ENCODE measurements around the gene LRRK1.

GRCh38 chr15:101048581-101049030 lies 129.4 kb downstream of the LRRK1 start:
- TF ChIP-seq POLR2AphosphoS5 (IDR thresholded peaks at IDR 0.05; ENCODE audit: borderline replicate concordance, low read depth, low read length) (no peak), EZH2 (IDR thresholded peaks at IDR 0.05) (no peak)

Measured in SK-N-MC (cell line).